Measurements from ENCODE around the gene ADGRG1. TPM values are rescaled to one million over a fixed set of nuclear protein-coding genes. Genes with fewer than 3 reads are reported as not detected.

ADGRG1 gene
- total RNA-seq, 4 donors from 2014 or later, result 40.0 to 55.3 (median 45.7) TPM

GRCh38 chr16:57645691-57646387, 17.4 kb downstream of the ADGRG1 start:
- Histone ChIP-seq H3K27me3 (no peaks in the 10 kb centered on the region), H3K4me1 (peaks cover 0 to 12% (median 7%) of the 10 kb centered on the region in 4 donors), H3K36me3 (no peaks in the 10 kb centered on the region), H3K4me3 (no peak overlapping the region), H3K27ac (peak overlapping the region in 1 of 4 donors; percentile 25), H3K9me3 (no peaks in the 10 kb centered on the region)
- in situ Hi-C loops (cut with MboI; ENCODE audit: low pct_ligation_motif_present in 1 of 4, low pct_unique_long_range_greater_than_20kb in 1 of 4, low sequenced_read_pairs in 3 of 4), result loop anchor here in 1 of 4 donors (10.0 kb wide), 1 partner anchor 51 kb away; no protein-coding TSS in a partner anchor
- DNase-seq, result no peak
- intact Hi-C loops (cut with DNase I; ENCODE audit: low total_unique reads), result loop anchor here (5.0 kb wide), 1 partner anchor 54 kb away; no protein-coding TSS in a partner anchor
- 64 to 76% methylated on average over 7 to 19 of the region's 24 CpGs for WGBS, 2 donors (ENCODE audit: low coverage in 1 of 2)
- no peak for TF ChIP-seq POLR2AphosphoS5 (IDR thresholded peaks at IDR 0.05)
- no peak for TF ChIP-seq POLR2A (IDR thresholded peaks at IDR 0.05)

- H3K27me3 ChIP-seq, result no peaks in the 10 kb centered on the region
- in situ Hi-C loops (cut with MboI; ENCODE audit: low pct_ligation_motif_present in 1 of 4, low pct_unique_long_range_greater_than_20kb in 1 of 4, low sequenced_read_pairs in 3 of 4) (loop anchor here in 1 of 4 donors (10.0 kb wide), 1 partner anchor 52 kb away; no protein-coding TSS in a partner anchor), intact Hi-C loops (cut with DNase I; ENCODE audit: low total_unique reads) (loop anchor here (5.0 kb wide), 1 partner anchor 54 kb away; no protein-coding TSS in a partner anchor)
- H3K4me1 ChIP-seq, result peaks cover 0 to 12% (median 7%) of the 10 kb centered on the region in 4 donors
- peak overlapping the region in 1 of 4 donors; percentile 21 for H3K27ac ChIP-seq
- 69% methylated on average over 13 of the region's 14 CpGs; no CpG with 5 or more reads in 1 of the 2 donors for WGBS, 2 donors (ENCODE audit: low coverage in 1 of 2)
- no peak for TF ChIP-seq POLR2AphosphoS5 (IDR thresholded peaks at IDR 0.05)
- TF ChIP-seq CTCF (IDR thresholded peaks at IDR 0.05), result no peak
- no peak for TF ChIP-seq EP300 (IDR thresholded peaks at IDR 0.05; ENCODE audit: low read depth)
- no peak for TF ChIP-seq POLR2A (IDR thresholded peaks at IDR 0.05)
- H3K36me3 ChIP-seq, result no peaks in the 10 kb centered on the region
- no peaks in the 10 kb centered on the region for H3K9me3 ChIP-seq
- DNase-seq, result no peak
- H3K4me3 ChIP-seq, result no peak overlapping the region
Observed at GRCh38 chr16:57646388-57647039, 18.1 kb downstream of the ADGRG1 start.

GRCh38 chr16:57647136-57647875, 18.9 kb downstream of the ADGRG1 start:
- intact Hi-C loops (cut with DNase I; ENCODE audit: low total_unique reads), result loop anchor here (5.0 kb wide), 1 partner anchor 55 kb away; no protein-coding TSS in a partner anchor
- DNase-seq, result no peak
- peak overlapping the region in 2 of 4 donors; percentile 0 to 41 for H3K27ac ChIP-seq
- H3K36me3 ChIP-seq, result no peaks in the 10 kb centered on the region
- TF ChIP-seq POLR2AphosphoS5 (IDR thresholded peaks at IDR 0.05) (no peak), POLR2A (IDR thresholded peaks at IDR 0.05) (no peak), EP300 (IDR thresholded peaks at IDR 0.05; ENCODE audit: low read depth) (no peak), CTCF (IDR thresholded peaks at IDR 0.05) (no peak)
- H3K4me3 ChIP-seq, result no peak overlapping the region
- WGBS, 2 donors (ENCODE audit: low coverage in 1 of 2), result 33 to 63% methylated on average over 3 to 10 of the region's 10 CpGs
- peaks cover 0 to 12% (median 7%) of the 10 kb centered on the region in 4 donors for H3K4me1 ChIP-seq
- H3K9me3 ChIP-seq, result no peaks in the 10 kb centered on the region
- in situ Hi-C loops (cut with MboI; ENCODE audit: low pct_ligation_motif_present in 1 of 4, low pct_unique_long_range_greater_than_20kb in 1 of 4, low sequenced_read_pairs in 3 of 4), result loop anchor here in 1 of 4 donors (10.0 kb wide), 1 partner anchor 53 kb away; no protein-coding TSS in a partner anchor
- H3K27me3 ChIP-seq, result no peaks in the 10 kb centered on the region

- in situ Hi-C loops (cut with MboI; ENCODE audit: low pct_ligation_motif_present in 1 of 4, low pct_unique_long_range_greater_than_20kb in 1 of 4, low sequenced_read_pairs in 3 of 4) (loop anchor here in 1 of 4 donors (10.0 kb wide), 1 partner anchor 53 kb away; no protein-coding TSS in a partner anchor), intact Hi-C loops (cut with DNase I; ENCODE audit: low total_unique reads) (loop anchor here (5.0 kb wide), 1 partner anchor 56 kb away; no protein-coding TSS in a partner anchor)
- no peak for DNase-seq
- no peaks in the 10 kb centered on the region for H3K36me3 ChIP-seq
- H3K4me1 ChIP-seq, result peaks cover 0 to 12% (median 6%) of the 10 kb centered on the region in 4 donors
- no peaks in the 10 kb centered on the region for H3K9me3 ChIP-seq
- no peaks in the 10 kb centered on the region for H3K27me3 ChIP-seq
- peak overlapping the region in 1 of 4 donors; percentile 41 for H3K27ac ChIP-seq
- TF ChIP-seq POLR2AphosphoS5 (IDR thresholded peaks at IDR 0.05), result no peak
- no peak for TF ChIP-seq CTCF (IDR thresholded peaks at IDR 0.05)
- TF ChIP-seq EP300 (IDR thresholded peaks at IDR 0.05; ENCODE audit: low read depth), result no peak
- TF ChIP-seq POLR2A (IDR thresholded peaks at IDR 0.05), result no peak
- no peak overlapping the region for H3K4me3 ChIP-seq
- 54 to 79% methylated on average over 2 to 5 of the region's 5 CpGs for WGBS, 2 donors (ENCODE audit: low coverage in 1 of 2)
Observed at GRCh38 chr16:57648125-57648524, 19.7 kb downstream of the ADGRG1 start.

All from transverse colon (tissue), 4 donors.